HG02852 (cell line): ENCODE data around the gene RHCE.
"Not testable (repeated sequence)": the region's sequence is repeated elsewhere in the genome, so short reads cannot be mapped to it uniquely, and the experiment has no call there.

ENCODE experiments used
- ATAC-seq: cut with Tn5 transposase; IDR thresholded peaks from one replicate; pipeline ENCODE4 v1.9.1; 2021; ENCODE audit warnings: mild to moderate bottlenecking, moderate library complexity; ENCODE audit not compliant: unreplicated experiment

The RHCE gene

DNA sequence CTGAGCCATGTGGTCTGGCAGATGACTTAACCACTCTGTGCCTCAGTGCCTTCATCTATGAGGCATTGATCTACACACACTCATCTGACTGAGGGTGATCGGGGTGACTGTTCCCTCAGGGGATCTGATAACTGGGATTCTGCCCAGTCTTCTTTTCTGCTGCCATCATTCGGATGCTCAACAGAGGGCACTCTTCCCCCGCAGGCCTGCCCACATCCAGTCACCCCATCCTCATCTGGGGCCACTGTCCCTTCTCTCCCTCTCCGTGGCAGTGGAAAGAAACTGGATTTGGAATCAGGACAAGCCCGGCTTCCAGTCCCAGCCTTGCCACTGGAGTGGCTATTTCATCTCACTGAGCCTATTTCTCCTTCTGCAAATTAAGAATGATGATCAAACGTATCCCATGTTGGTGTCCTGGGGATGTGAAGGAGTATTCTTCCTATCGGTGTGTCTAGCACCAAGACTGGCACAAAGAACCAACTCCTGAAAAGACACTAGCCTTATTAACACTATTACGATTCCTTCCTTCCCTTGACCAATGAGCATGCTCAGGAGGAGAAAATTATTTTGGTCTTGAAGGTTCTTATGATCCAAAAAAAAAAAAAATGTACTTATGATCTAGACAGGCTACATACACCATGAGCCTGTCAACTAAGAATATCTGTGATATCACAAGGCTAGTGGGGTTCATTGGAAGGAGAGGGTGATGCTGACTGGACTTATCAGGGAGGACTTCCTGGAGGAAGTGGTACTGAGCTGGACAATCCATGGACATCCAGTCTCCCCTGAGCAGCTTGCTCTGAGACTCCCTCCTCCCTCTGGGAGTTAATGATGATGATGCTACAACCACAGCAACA is 17.4 kb downstream of the RHCE start:
- not testable (repeated sequence) for ATAC-seq

DNA sequence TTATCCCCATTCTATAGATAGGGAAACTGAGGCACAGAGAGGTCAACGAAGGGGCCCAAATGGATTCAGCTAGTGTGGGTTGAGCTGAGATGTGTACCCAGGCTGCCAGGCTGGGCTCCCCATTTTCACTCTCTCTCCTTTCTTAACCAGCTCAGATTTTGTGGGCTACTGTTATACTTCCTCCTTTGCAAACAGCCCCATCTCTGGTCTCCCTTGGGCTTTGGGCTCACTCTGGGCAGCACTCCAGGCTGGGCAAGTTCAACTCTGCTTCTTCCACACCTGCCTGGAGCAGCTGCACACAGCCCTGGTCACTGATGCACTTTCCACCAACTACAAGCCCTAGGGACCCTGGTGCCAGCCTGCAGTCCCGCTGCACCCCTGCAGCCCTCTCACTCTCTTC is 22.5 kb downstream of the RHCE start:
- not testable (repeated sequence) for ATAC-seq

DNA sequence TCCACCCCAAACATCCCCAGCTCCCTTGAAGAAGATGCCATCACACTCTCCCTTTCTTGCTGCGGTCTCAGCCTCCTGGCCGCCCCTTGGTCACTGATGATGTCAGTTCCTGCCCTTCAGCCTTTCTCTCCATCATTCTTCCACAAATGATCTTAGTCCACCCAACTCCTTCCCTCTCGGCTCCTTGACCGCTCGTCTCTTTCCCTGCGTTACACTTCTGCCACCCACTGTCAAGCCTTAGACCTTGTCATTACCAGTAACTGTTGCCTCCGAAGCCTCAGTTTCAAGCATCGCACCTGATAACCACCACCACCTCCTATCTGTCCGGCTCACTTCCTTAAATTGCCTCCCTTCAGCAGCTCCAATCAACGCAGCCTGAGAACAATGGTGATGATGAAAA is 23.1 kb downstream of the RHCE start:
- not testable (repeated sequence) for ATAC-seq

DNA sequence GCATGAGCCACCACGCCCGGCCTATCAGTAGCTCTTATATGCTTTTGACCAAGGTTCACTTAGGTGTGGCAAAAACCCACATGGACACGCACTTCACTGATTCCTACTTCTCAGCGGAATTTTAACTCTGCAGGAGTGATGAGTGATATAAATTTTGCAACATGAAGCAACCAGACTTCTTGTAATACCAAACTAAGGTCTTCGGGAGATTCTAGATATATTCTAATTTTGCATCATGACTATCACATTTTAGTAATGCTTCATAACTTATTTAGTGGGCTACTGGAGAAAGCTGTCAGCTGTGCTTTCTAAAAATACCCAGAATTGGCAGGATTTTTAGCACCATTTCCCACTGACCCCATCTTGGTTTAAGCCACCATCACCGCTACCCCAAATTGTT is 27.8 kb downstream of the RHCE start:
- no peak for ATAC-seq

DNA sequence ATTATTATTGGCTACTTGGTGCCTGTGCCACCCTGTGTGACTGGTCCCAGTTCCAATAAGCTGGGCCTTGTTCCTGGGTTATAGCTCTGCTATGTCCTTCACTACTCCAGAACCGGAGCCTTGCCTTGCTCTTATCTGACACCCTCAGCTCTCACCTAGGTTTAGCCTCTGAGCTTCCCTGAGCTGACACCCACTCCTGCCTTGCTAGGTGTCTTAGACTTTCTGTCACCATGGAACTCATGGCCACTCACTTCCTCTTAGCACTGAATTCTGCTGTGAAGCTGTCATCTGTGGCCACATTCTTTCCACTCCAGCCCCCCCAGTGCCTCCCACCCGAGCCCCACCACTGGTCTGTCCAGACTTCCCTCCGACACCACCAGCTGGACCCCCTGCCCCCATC is 30.9 kb downstream of the RHCE start:
- ATAC-seq: not testable (repeated sequence)

DNA sequence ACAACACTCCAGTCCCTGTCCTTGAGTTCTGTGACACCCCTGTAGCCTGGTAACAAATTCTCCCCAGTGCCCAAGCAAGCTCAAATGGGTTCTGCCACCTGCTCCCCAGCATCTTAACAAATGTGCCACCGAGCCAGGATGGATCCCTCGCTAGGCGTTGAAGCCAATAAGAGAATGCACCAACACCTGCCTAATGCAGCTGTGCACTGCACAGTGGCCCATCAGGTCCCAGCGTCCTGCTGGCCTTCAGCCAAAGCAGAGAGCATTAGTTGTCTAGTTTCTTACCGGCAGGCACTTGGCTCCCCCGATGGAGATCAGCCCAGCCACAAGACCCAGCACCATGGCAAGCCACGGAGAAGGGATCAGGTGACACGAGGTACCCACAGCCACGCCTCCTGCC is 31.9 kb downstream of the RHCE start:
- ATAC-seq: not testable (repeated sequence)

DNA sequence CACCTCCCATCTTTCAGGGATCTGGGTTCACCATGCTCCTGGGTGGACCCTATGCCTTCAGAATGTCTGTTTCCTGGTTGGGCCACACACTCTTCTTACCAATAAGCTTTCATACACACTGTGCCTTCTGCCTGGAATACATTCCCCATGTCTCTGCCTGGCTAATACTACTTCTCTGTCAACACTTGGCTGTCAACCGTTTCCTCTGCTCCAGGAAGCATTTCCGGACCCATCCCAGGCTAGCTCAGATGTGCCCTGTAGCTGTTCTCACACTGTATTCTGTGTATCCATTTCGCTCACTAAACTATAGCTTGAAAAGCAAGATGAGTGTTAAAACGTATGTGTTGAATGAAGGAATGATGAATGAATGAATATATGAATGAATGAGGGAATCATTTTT is 33.5 kb downstream of the RHCE start:
- not testable (repeated sequence) for ATAC-seq

DNA sequence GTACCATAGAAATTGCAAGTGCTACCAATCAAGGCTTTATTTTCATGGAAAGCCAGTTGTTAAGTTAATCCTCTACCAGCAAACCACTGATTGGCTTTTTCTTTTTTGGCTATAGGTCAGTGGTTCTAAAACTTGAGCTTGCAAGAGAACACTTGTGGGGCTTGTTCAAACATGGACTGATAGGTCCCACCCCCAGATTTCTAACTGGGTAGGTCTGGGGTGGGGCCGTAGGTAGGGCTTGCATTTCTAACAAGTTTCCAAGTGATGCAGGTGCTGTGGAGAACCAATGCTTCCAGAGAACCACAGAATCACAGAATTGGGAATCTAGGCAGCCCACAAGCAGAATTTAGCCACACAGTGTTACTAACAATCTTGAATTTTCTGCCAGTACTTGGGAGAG is 36.8 kb downstream of the RHCE start:
- ATAC-seq: not testable (repeated sequence)

DNA sequence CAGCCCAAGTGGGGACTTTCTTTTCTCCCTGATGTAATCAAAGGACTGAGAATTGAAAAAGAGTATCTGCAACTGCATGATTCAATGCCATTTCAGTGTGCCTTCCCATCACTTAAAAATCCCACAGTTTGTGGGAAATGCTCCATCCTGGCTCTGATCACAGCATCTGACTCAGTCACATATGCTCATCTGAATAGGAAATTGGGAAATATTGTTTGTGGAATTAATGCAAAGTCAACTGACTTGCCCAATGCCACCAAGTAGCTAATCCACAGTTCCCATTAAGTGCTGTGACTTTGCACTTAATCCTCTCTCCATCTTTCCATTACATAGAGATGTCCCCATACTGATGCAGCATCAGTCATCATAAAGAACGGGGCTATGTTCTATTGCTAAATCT is 37.5 kb downstream of the RHCE start:
- ATAC-seq: not testable (repeated sequence)

DNA sequence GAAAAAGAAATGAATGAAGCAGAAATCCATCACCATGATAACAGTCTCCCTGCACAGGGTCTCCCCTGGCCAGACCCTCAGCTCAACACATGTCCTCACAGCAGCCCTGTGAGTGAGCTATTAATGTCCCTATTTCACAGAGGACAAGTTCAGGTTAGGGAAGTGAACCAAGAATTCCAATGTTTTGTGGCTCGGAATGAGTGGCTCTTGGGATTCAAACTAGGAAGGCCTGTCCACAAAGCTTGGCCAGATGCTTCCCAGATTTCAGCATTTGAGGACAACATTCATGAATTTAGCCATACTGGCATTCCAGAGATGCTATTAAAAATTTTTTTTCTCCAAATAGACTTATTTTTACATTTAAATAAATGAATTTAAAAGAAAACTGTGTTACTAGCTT is 38.1 kb downstream of the RHCE start:
- not testable (repeated sequence) for ATAC-seq

DNA sequence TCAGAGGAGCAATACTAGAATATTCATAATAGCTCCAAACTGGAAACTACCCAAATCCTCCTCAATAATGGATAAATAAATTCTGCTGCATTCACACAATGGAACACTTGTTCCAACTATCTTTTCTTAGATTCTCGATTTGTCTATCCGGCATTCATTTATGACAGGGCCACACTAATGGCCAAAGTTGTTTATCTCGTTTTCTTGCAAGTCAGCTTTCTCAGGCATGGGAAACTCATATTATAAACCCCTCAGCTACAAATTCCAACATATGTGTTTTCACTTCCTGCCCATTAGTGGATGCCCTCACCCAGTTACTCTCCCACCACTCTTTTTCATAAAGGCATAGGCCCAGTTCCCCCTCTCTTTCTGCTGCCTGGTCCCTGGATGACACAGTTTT is 42.3 kb downstream of the RHCE start:
- ATAC-seq: not testable (repeated sequence)

DNA sequence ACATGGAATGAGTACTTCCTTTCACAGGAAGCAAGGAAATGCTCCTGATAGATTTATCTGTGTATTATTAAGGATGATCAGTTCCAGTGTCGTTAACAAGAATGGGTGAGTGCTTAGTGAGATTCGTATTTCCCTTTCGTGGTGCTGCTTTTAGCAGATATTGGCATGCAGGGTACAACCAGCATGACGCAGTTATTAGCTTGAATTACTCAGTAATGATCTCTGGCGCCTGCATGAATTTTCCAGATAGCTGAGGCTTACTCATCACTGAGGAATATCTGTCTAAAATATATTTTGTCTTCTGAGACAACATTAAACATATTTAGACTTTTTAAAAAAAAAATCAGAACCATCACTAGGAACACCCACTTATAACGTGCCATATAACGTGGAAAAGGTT is 48.9 kb downstream of the RHCE start:
- not testable (repeated sequence) for ATAC-seq

DNA sequence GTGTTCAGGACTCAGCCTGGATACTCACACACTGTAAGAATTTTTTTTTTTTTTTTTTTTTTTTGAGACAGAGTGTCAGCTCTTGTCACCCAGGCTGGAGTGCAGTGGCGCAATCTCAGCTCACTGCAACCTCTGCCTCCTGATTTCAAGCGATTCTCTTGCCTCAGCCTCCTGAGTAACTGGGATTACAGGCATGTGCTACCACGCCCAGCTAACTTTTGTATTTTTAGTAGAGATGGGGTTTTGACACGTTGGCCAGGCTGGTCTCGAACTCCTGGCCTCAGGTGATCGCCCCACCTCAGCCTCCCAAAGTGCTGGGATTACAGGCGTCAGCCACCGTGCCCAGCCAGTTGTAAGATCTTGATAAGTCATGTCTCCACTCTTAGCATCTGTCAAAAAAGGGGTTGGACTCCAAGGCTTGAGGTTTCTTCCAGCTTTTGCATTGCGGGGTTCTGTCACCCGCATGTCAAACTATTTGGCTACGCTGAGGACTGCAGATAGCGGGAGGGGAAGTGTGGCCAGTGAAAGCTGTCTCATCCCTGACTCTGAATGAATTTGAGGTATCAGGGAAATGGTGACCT is 50.8 kb downstream of the RHCE start:
- ATAC-seq: not testable (repeated sequence)

DNA sequence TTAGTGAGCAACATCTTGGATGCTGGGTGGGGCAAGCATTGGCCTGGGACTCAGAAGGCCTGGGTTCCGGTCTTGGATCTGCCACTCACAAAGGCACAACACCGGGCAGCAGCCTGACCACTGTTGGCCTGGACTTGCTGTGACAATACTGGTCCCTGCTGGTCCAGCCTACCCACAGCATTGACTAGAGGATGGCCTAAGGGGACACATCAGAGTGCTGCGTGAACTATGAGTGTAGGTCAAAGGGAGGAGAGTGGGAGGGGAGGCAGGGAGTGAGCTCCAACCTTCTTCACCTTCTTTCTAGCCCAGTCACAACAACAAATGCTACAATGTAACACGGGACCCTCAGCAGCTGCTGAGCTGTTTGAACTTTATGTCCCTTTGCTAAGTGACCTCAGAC is 51.4 kb downstream of the RHCE start:
- ATAC-seq: no peak

DNA sequence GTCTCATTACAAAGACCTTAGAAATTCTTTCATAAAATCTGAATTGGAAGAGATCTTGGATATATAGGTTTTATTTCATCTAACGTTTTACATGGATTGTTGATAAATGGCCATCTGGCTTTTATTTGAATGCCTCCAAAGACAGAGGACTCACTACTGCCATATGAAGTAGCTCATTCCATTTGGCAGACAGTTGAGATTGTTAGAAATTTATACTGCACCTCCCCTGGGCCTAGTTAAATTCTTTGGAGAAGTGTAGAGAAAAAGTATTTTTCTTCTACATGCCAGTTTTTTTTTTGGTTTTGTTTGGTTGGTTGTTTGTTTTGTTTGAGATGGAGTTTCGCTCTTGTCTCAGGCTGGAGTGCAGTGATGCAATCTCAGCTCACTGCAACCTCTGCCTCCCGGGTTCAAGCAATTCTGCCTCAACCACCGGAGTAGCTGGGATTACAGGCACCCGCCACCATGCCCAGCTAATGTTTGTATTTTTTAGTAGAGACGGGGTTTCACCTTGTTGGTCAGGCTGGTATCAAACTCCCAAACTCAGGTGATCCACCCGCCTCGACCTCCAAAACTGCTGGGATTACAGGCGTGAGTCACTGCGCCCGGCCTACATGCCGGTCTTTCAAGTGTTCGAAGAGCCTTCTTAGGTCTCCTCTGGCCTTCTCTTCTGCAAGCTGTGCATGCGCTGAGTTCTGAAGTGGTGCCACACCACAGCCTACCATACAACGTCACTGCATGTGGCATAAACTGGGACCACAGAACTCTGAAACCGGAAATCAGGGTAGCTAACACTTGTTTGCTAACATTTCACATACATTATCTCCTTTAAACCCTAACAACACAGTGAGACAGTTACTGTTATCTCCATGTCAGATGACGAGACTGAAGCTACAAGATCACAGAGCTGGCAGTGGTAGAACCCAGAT is 57.7 kb downstream of the RHCE start:
- ATAC-seq: not testable (repeated sequence)

DNA sequence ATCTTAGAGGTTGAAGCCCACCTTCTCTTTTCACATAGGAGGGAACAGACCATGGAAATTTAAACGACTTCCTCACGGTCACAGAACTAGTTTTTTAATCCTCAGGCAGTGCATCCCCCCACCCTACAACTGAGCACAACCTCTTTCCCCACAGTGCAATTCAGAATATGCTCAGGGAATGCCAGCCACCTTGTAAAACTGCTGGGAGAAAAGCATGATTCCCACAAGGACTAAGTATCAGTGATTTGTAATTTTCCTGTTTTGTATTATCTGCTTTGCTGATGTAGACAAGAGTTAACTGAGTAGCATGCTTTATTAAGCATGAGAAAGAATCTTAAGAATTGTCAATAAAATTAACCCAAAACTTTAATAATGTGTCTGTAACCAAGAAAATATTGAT is 58.7 kb downstream of the RHCE start:
- no peak for ATAC-seq

DNA sequence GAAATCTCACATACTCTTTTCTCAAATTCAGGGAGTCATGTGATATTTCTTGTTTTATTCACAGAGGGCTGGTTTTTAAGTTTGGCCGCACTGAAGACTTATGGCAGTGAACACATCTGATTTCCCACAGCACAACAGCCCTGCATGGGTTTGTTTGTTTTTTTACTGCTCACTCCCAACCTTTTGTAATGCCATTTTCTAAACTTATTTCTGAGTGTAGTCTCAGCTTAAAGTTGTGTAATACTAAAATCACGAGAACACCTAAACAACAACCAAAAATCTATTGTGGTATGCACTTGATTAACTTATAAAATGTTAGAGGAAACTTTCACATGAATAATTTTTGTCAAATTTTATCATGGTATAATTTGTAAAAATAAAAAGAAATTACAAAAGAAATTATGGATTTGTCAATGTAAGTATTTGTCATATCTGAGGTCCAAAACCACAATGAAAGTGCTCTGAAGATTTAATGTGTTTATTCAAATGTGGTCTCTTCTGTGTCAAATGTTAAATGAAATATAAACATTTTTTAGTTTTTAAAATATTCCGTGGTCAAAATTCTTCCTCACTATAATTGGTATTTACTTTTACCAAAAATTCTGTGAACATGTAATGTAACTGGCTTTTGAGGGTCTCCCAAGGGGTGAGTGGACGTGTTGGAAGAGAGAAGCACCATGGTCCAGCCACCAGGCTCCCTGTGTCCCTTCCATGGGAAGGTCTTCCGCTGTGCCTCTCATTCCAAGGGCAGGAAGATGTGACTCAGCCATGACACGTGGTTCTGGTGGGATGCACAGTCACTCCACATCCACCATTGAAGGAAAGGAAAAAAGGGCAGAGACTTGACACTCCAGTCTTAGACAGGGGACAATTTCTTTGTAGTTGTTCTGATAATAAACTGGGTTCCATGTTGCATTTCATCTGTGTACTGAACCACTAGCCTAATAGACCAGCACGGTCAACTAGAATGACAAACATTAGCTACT is 59.7 kb downstream of the RHCE start:
- no peak for ATAC-seq

DNA sequence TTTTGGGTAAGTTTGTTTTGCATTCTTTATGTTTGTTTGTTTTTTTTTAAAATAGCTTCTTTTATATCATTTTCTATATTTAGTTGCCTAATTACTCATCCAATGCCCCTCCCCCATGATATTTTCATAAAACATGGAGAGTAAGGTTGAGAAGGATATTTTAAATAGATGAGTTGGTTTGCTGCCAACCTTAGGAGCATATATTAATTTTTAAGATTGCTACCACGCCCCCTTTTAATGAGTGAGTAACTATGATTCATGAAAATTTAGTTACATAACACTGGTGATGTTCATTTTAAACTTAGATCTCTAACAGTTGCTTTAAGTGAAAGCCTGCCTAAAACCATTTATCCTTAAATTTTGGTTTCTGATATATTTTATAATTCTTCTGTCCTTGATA is 63.8 kb downstream of the RHCE start:
- no peak for ATAC-seq

DNA sequence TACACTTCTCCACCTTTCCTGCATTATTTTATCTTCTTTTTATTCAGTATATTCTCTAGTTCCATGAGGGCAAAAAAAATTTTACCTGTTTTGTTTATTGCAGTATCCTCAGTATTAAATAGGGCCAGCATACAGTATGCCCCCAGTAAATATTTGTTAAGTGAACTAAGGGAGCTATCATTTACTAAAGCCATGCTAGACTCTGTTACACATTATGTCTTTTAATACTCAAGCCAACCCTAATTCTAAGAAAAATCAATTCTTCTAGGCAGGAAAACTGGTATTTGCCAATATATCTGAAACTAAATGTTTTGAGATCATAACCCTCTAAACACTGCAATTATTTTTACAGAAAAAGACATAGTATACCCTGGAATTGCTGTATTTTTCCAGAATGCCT is 64.2 kb downstream of the RHCE start:
- ATAC-seq: no peak

DNA sequence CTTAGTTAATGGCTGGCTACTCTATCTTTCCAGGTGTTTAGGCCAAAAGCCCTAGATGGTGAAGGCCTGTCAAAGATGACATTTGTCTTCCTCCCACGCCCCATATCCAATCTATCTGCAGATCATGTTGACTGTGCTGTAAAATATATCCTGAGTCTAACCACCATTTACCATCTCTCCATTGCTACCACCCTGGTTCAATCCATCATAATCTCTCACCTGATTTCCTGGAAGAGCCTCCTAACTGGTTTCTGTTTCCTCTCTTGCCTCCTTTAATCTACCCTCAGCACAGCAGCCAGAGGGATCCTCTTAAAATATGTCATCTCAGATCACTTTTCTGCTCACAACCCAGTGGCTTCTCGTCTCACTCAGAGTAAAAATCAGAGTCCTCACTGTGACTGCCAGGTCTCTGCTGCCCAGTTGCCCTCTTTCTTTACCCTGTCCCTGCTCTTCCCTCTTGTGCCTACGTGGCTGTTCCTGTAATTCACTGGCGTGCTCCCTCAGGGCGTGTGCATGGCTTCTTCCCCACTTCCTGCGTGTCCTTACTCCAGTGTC is 64.7 kb downstream of the RHCE start:
- ATAC-seq: no peak
